Muscle layer of colon (tissue), 2 donors: ENCODE measurements around the gene CEMP1.
"Not testable (repeated sequence)": the region's sequence is repeated elsewhere in the genome, so short reads cannot be mapped to it uniquely, and the experiment has no call there.

ENCODE experiments used
- H3K27ac ChIP-seq: one replicate; pipeline ENCODE4 v1.7.0; 2013; ENCODE audit warnings: low read depth, mild to moderate bottlenecking, low read length, moderate library complexity
- H3K27me3 ChIP-seq, 2 donors: one replicate each; pipeline ENCODE4 v1.7.0; 2013; ENCODE audit warnings: low read length in 2 of 2, mild to moderate bottlenecking in 2 of 2; ENCODE audit not compliant: insufficient read depth in 2 of 2, control insufficient read depth in 1 of 2
- H3K36me3 ChIP-seq: one replicate; pipeline ENCODE4 v1.7.0; 2013; ENCODE audit warnings: mild to moderate bottlenecking, low read length; ENCODE audit not compliant: insufficient read depth
- H3K4me1 ChIP-seq: one replicate; pipeline ENCODE4 v1.7.0; 2013; ENCODE audit warnings: mild to moderate bottlenecking, low read length; ENCODE audit not compliant: insufficient read depth
- H3K4me3 ChIP-seq, 2 donors: one replicate each; pipeline ENCODE4 v1.7.0; 2013; ENCODE audit warnings: low read length in 2 of 2, low read depth in 1 of 2, mild to moderate bottlenecking in 1 of 2, moderate library complexity in 1 of 2
- H3K9ac ChIP-seq: one replicate; pipeline ENCODE4 v1.7.0; 2013; ENCODE audit warnings: low read length
- H3K9me3 ChIP-seq: one replicate; pipeline ENCODE4 v1.7.0; 2013; ENCODE audit warnings: mild to moderate bottlenecking, low read length
- donor health status: abdominal sarcoma.
- donor health status: Adenocarcinoma of cecum.

The CEMP1 gene

GRCh38 chr16:2554709-2555425, 23.7 kb upstream of the CEMP1 start:
- H3K36me3 ChIP-seq, result not testable (repeated sequence)

GRCh38 chr16:2551420-2551889, 20.2 kb upstream of the CEMP1 start:
- H3K9me3 ChIP-seq, H3K9ac ChIP-seq, H3K4me3 ChIP-seq, H3K36me3 ChIP-seq, H3K27me3 ChIP-seq, H3K4me1 ChIP-seq, H3K27ac ChIP-seq: not testable (repeated sequence)

More at GRCh38 chr16:2554709-2555425, 23.7 kb upstream of the CEMP1 start:
- H3K4me1 ChIP-seq, H3K9ac ChIP-seq, H3K27ac ChIP-seq, H3K9me3 ChIP-seq, H3K27me3 ChIP-seq, H3K4me3 ChIP-seq: not testable (repeated sequence)

- H3K4me1 ChIP-seq, H3K9ac ChIP-seq, H3K36me3 ChIP-seq, H3K4me3 ChIP-seq, H3K9me3 ChIP-seq, H3K27me3 ChIP-seq, H3K27ac ChIP-seq: not testable (repeated sequence)
Measured at GRCh38 chr16:2550283-2550878, 19.2 kb upstream of the CEMP1 start.

GRCh38 chr16:2543771-2544170, 12.6 kb upstream of the CEMP1 start:
- H3K9me3 ChIP-seq, H3K27ac ChIP-seq, H3K36me3 ChIP-seq, H3K4me3 ChIP-seq, H3K9ac ChIP-seq, H3K27me3 ChIP-seq: not testable (repeated sequence)
- peaks cover 21% of the 10 kb centered on the region for H3K4me1 ChIP-seq

- H3K4me3 ChIP-seq, H3K9ac ChIP-seq, H3K9me3 ChIP-seq, H3K27me3 ChIP-seq, H3K27ac ChIP-seq, H3K36me3 ChIP-seq: not testable (repeated sequence)
- peaks cover 24% of the 10 kb centered on the region for H3K4me1 ChIP-seq
Measured at GRCh38 chr16:2541409-2541808, 10.2 kb upstream of the CEMP1 start.

GRCh38 chr16:2540912-2541311, 9.7 kb upstream of the CEMP1 start:
- H3K9me3 ChIP-seq, H3K36me3 ChIP-seq, H3K9ac ChIP-seq, H3K27ac ChIP-seq, H3K4me3 ChIP-seq, H3K27me3 ChIP-seq: not testable (repeated sequence)
- peaks cover 24% of the 10 kb centered on the region for H3K4me1 ChIP-seq

GRCh38 chr16:2539845-2540458, 8.7 kb upstream of the CEMP1 start:
- not testable (repeated sequence) for H3K36me3 ChIP-seq, H3K9ac ChIP-seq, H3K9me3 ChIP-seq, H3K27ac ChIP-seq, H3K27me3 ChIP-seq, H3K4me3 ChIP-seq
- peaks cover 24% of the 10 kb centered on the region for H3K4me1 ChIP-seq

GRCh38 chr16:2539192-2539844, 8.1 kb upstream of the CEMP1 start:
- Histone ChIP-seq H3K4me3 (peak overlapping the region in 1 of 2 donors; percentile 63), H3K4me1 (peaks cover 24% of the 10 kb centered on the region)
- not testable (repeated sequence) for H3K27ac ChIP-seq, H3K9ac ChIP-seq, H3K36me3 ChIP-seq, H3K27me3 ChIP-seq, H3K9me3 ChIP-seq

- Histone ChIP-seq H3K4me1 (peaks cover 24% of the 10 kb centered on the region), H3K9me3 (no peaks in the 10 kb centered on the region), H3K4me3 (peak within 1 kb of the TSS; percentile 38 to 71), H3K27ac (peak within 1 kb of the TSS; percentile 82), H3K27me3 (no peaks in the 10 kb centered on the region), H3K36me3 (no peaks in the 10 kb centered on the region), H3K9ac (peak within 1 kb of the TSS; percentile 21)
Measured at GRCh38 chr16:2537451-2538379, 6.5 kb upstream of the CEMP1 start, which contains the start of gene PDPK1. Gene PDPK1 (plus strand): TSS chr16:2538021. CDS start chr16:2538113, 92 bp downstream.

- peaks cover 24% of the 10 kb centered on the region for H3K4me1 ChIP-seq
- no peak overlapping the region for H3K4me3 ChIP-seq
- H3K9ac ChIP-seq, result no peak overlapping the region
- no peaks in the 10 kb centered on the region for H3K27me3 ChIP-seq
- no peak overlapping the region for H3K27ac ChIP-seq
- H3K36me3 ChIP-seq, result no peaks in the 10 kb centered on the region
- no peaks in the 10 kb centered on the region for H3K9me3 ChIP-seq
Measured at GRCh38 chr16:2535625-2536013, 4.4 kb upstream of the CEMP1 start.

- not testable (repeated sequence) for H3K27ac ChIP-seq, H3K4me3 ChIP-seq, H3K9ac ChIP-seq, H3K27me3 ChIP-seq, H3K9me3 ChIP-seq
- Histone ChIP-seq H3K36me3 (peaks cover 12% of the 10 kb centered on the region), H3K4me1 (peaks cover 12% of the 10 kb centered on the region)
Measured at GRCh38 chr16:2534335-2534734, 3.1 kb upstream of the CEMP1 start.
